ENCODE results near the gene SLC25A10. TPM values are rescaled to one million over a fixed set of nuclear protein-coding genes. Genes with fewer than 3 reads are reported as not detected.
A peak's percentile ranks its signal among the peaks of the same experiment; 100 is the strongest.

SLC25A10 gene
- total and polyA plus RNA-seq, 8 donors = 12.0 to 55.8 (median 24.1) TPM

DNA sequence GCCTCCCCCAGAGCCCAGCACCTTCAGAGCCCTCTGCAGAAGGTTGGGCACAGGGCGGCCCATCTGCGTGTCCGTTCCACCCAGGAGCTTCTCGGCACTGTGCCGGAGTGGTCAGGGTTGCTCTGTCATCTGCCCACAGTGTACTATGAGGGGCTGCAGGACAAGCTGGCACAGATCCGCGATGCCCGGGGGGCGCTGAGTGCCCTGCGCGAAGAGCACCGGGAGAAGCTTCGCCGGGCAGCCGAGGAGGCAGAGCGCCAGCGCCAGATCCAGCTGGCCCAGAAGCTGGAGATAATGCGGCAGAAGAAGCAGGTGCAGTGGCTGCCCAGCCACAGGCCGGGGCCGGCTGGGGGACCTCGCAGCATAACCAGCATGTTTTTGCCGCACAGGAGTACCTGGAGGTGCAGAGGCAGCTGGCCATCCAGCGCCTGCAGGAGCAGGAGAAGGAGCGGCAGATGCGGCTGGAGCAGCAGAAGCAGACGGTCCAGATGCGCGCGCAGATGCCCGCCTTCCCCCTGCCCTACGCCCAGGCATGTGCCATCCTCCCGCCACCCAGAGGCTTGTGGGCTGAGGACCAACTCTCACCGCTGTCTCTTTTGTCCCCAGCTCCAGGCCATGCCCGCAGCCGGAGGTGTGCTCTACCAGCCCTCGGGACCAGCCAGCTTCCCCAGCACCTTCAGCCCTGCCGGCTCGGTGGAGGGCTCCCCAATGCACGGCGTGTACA lies 15.7 kb upstream of the SLC25A10 start:
- WGBS, 2 donors = 93 to 95% methylated on average over 40 of the region's 40 CpGs
- intact Hi-C loops (cut with DNase I) = no loop called here

DNA sequence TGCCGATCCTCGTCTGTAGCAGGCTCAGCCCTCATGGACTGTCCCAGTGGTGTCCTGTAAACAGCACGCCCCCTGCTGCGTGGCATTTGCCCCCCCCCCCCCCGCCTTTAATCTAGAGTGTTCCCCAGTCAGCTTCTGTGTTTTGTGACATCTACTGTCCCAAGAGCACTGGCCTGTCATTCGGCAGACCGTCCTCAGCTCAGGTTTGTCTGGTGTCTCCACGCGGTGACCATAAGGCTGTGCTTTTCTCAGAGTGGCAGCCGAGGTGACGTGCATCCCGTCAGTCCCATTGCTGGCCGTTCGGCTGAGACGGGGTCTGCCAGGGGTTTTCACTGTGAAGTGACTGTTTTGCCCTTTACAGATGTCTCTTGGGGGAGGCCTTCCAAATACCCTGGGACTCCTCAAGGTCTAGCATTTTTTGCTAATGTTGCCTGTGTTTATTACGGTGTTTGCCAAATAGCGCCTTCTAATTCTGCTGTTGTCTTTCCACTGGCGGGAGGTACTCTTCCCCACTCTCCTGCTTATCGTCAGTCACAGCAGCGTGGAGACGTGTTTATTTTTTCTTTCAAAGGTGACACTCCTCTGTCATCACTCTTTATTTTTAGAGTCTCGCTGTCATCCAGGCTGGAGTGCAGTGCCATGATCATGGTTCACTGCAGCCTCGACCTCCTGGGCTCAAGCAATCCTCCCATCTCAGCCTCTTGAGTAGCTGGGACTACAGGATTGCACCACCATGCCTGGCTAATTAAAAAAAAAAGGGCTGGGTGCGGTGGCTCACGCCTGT lies 14.6 kb upstream of the SLC25A10 start:
- no peak for FAIRE-seq
- H3K4me1 ChIP-seq = peaks cover 5 to 14% (median 5%) of the 10 kb centered on the region in 3 donors
- no peak for DNase-seq
- no peak for ATAC-seq
- H3K27ac ChIP-seq = no peak overlapping the region
- intact Hi-C loops (cut with DNase I) = no loop called here
- 87 to 92% methylated on average over 25 of the region's 25 CpGs for WGBS, 2 donors
- no peaks in the 10 kb centered on the region for H3K27me3 ChIP-seq
- H3K4me3 ChIP-seq = no peak overlapping the region
- TF ChIP-seq, protein P1, sequence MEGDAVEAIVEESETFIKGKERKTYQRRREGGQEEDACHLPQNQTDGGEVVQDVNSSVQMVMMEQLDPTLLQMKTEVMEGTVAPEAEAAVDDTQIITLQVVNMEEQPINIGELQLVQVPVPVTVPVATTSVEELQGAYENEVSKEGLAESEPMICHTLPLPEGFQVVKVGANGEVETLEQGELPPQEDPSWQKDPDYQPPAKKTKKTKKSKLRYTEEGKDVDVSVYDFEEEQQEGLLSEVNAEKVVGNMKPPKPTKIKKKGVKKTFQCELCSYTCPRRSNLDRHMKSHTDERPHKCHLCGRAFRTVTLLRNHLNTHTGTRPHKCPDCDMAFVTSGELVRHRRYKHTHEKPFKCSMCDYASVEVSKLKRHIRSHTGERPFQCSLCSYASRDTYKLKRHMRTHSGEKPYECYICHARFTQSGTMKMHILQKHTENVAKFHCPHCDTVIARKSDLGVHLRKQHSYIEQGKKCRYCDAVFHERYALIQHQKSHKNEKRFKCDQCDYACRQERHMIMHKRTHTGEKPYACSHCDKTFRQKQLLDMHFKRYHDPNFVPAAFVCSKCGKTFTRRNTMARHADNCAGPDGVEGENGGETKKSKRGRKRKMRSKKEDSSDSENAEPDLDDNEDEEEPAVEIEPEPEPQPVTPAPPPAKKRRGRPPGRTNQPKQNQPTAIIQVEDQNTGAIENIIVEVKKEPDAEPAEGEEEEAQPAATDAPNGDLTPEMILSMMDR (IDR thresholded peaks at IDR 0.05) = no peak
- no peaks in the 10 kb centered on the region for H3K9me3 ChIP-seq
- H3K36me3 ChIP-seq = peaks cover under 1 to 50% (median 30%) of the 10 kb centered on the region in 3 donors

More for the DNA sequence above, 15.7 kb upstream of the SLC25A10 start:
- DNase-seq = peak in 2 of 6 donors; percentile 27 to 66
- Histone ChIP-seq H3K27me3 (no peaks in the 10 kb centered on the region), H3K36me3 (peaks cover 4 to 61% (median 30%) of the 10 kb centered on the region in 3 donors), H3K9me3 (no peaks in the 10 kb centered on the region), H3K27ac (no peak overlapping the region), H3K4me3 (no peak overlapping the region), H3K4me1 (peaks cover 0 to 5% (median 0%) of the 10 kb centered on the region in 3 donors)
- no peak for FAIRE-seq
- TF ChIP-seq, protein P1 (IDR thresholded peaks at IDR 0.05) = no peak
- no peak for ATAC-seq

DNA sequence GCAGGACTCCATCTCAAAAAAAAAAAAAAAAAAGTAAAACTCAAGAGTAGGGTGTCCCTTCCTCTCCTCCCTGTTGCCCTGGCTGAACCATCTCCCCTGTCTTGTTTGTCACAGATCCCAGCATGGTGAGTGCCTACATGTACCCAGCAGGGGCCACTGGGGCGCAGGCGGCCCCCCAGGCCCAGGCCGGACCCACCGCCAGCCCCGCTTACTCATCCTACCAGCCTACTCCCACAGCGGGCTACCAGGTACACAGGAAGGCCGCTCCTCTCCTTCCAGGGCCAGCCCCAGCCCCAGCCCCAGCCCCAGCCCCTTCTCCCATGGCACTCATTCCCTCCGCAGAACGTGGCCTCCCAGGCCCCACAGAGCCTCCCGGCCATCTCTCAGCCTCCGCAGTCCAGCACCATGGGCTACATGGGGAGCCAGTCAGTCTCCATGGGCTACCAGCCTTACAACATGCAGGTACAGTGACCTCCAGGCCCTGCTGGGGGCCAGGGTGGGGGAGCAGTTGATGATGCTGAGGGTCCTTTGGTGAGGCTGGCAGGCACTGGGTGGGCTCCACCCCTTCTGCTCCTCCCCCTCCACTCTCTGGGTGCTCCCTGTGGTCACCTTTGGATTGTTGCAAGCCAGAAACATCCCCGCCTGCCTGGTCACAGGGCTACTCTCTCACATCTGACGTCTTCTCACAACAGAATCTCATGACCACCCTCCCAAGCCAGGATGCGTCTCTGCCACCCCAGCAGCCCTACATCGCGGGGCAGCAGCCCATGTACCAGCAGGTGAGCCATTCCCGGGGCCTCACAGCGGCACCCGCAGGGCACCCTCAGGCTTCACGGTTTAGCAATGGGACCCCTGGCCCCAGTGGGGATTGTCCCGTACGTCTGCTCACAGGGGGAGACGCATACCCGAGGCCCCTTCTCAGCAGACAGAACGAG lies 11.5 kb upstream of the SLC25A10 start:
- TF ChIP-seq, protein P1 (IDR thresholded peaks at IDR 0.05) = no peak
- Histone ChIP-seq H3K4me3 (no peak overlapping the region), H3K27ac (no peak overlapping the region), H3K36me3 (peaks cover 0 to 24% (median 8%) of the 10 kb centered on the region in 3 donors), H3K9me3 (no peaks in the 10 kb centered on the region), H3K27me3 (no peaks in the 10 kb centered on the region), H3K4me1 (peaks cover 5 to 22% (median 5%) of the 10 kb centered on the region in 3 donors)
- FAIRE-seq = no peak
- peak in 1 of 6 donors; percentile 71 for DNase-seq
- WGBS, 2 donors = 80 to 84% methylated on average over 25 of the region's 25 CpGs
- intact Hi-C loops (cut with DNase I) = no loop called here
- ATAC-seq = no peak

DNA sequence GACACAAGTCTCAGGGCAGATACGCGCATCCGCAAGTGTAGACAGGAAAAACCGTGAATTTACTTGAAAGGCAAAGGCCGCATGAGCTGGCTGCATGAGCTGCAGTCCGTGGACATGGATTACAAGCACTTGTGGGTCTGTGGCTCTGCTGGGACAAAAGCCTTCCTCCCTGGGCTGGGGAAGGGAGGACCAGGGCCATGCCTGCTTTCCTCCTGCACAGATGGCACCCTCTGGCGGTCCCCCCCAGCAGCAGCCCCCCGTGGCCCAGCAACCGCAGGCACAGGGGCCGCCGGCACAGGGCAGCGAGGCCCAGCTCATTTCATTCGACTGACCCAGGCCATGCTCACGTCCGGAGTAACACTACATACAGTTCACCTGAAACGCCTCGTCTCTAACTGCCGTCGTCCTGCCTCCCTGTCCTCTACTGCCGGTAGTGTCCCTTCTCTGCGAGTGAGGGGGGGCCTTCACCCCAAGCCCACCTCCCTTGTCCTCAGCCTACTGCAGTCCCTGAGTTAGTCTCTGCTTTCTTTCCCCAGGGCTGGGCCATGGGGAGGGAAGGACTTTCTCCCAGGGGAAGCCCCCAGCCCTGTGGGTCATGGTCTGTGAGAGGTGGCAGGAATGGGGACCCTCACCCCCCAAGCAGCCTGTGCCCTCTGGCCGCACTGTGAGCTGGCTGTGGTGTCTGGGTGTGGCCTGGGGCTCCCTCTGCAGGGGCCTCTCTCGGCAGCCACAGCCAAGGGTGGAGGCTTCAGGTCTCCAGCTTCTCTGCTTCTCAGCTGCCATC lies 10.6 kb upstream of the SLC25A10 start:
- no peak for DNase-seq
- WGBS, 2 donors = 54 to 56% methylated on average over 18 to 23 of the region's 23 CpGs
- Histone ChIP-seq H3K4me3 (peak overlapping the region in 2 of 4 donors; percentile 94 to 98), H3K9me3 (no peaks in the 10 kb centered on the region), H3K27me3 (no peaks in the 10 kb centered on the region), H3K4me1 (peaks cover 5 to 22% (median 5%) of the 10 kb centered on the region in 3 donors), H3K36me3 (peaks cover 0 to 15% (median 7%) of the 10 kb centered on the region in 3 donors), H3K27ac (no peak overlapping the region)
- intact Hi-C loops (cut with DNase I) = no loop called here
- no peak for ATAC-seq
- no peak for FAIRE-seq
- TF ChIP-seq, protein P1 (IDR thresholded peaks at IDR 0.05) = no peak

Measured in pancreas (tissue), 10 donors.